GM04504 (cell line): ENCODE data around the gene SNX13.
"Not testable (repeated sequence)": the region's sequence is repeated elsewhere in the genome, so short reads cannot be mapped to it uniquely, and the experiment has no call there.

Source experiments
- DNase-seq: peaks from one replicate; pipeline ENCODE4 v3.0.0-alpha.2; 2012; ENCODE audit warnings: low read depth

The SNX13 gene

GRCh38 chr7:17849504-17849903, 90.8 kb downstream of the SNX13 start:
- DNase-seq: no peak

GRCh38 chr7:17848516-17848915, 91.8 kb downstream of the SNX13 start:
- no peak for DNase-seq

GRCh38 chr7:17846935-17847334, 93.4 kb downstream of the SNX13 start:
- DNase-seq: no peak

GRCh38 chr7:17845197-17845547, 95.1 kb downstream of the SNX13 start:
- DNase-seq: no peak

- no peak for DNase-seq
These were observed 95.6 kb downstream of the SNX13 start for GRCh38 chr7:17844514-17845196.

- no peak for DNase-seq
These were observed 96.3 kb downstream of the SNX13 start for GRCh38 chr7:17844022-17844421.

- DNase-seq: no peak
These were observed 97.3 kb downstream of the SNX13 start for GRCh38 chr7:17843041-17843440.

- DNase-seq: no peak
These were observed 107.4 kb downstream of the SNX13 start for GRCh38 chr7:17832820-17833355.

- DNase-seq: no peak
These were observed 108.1 kb downstream of the SNX13 start for GRCh38 chr7:17832242-17832641.

GRCh38 chr7:17830206-17830605, 110.1 kb downstream of the SNX13 start:
- DNase-seq: no peak

- no peak for DNase-seq
These were observed 111.3 kb downstream of the SNX13 start for GRCh38 chr7:17829001-17829400.

GRCh38 chr7:17822547-17823173, 117.6 kb downstream of the SNX13 start:
- no peak for DNase-seq

- no peak for DNase-seq
These were observed 123.4 kb downstream of the SNX13 start for GRCh38 chr7:17816903-17817302.

- no peak for DNase-seq
These were observed 125.0 kb downstream of the SNX13 start for GRCh38 chr7:17815318-17815717.

- no peak for DNase-seq
These were observed 126.2 kb downstream of the SNX13 start for GRCh38 chr7:17814058-17814457.

GRCh38 chr7:17809215-17809614, 131.1 kb downstream of the SNX13 start:
- DNase-seq: not testable (repeated sequence)

GRCh38 chr7:17807242-17807641, 133.1 kb downstream of the SNX13 start:
- no peak for DNase-seq

GRCh38 chr7:17806631-17807030, 133.7 kb downstream of the SNX13 start:
- no peak for DNase-seq

- DNase-seq: no peak
These were observed 138.2 kb downstream of the SNX13 start for GRCh38 chr7:17802056-17802455.

- no peak for DNase-seq
These were observed 148.0 kb downstream of the SNX13 start for GRCh38 chr7:17792075-17792936.

GRCh38 chr7:17787257-17787656, 153.0 kb downstream of the SNX13 start:
- no peak for DNase-seq

- DNase-seq: no peak
These were observed 153.9 kb downstream of the SNX13 start for GRCh38 chr7:17786314-17786852.

- DNase-seq: no peak
These were observed 158.1 kb downstream of the SNX13 start for GRCh38 chr7:17782216-17782549.
